GM19397 (cell line): Measurements from ENCODE around the gene KCNIP3.
"Not testable (repeated sequence)": the region's sequence is repeated elsewhere in the genome, so short reads cannot be mapped to it uniquely, and the experiment has no call there.

Source experiments
- ATAC-seq: cut with Tn5 transposase; IDR thresholded peaks from one replicate; pipeline ENCODE4 v1.9.1; 2021; ENCODE audit warnings: mild to moderate bottlenecking, moderate library complexity; ENCODE audit not compliant: unreplicated experiment

The KCNIP3 gene

DNA sequence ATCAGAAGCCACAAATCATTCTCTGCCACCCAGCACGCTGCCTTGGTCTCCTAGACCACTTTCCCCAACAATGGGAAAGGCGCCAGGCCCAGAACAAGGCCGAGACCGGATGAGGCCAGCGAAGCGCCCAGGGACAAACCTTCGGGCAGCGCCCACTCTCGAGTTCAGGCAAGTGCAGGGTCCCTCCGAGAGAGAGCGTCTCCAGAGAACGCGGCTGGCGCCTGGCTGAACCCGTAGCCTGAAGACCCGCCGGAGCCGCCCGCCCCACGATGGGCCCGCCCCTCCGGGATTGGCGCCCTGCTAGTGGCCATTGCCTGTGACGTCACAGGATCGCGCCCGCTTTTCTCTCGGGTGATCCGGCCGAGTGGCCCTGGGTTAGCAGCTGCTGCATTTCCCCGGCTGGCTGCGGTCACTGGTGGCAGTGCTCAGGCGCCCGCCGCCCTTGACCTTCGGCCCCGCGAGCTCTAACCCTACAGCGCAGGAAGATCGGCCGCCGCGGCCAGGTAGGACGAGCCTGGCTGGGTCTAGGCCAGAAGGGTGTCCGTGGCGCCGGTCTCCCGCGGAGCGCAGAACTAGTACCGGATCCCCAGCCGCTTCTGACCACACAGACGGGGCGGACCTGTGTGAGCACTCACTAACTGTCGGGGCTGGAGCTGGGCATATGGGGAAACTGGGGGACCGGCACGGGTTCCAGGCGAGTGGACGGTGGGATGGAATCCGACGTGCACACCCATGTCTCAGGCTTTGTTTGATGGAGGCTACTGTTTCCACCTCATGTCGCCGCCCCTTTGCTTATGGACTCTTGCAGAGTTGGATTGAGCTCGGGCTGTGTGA, 105.4 kb downstream of the KCNIP3 start, which contains the start of gene FAHD2A:
FAHD2A (plus strand) TSS at position 339 of the 834 bp plus-strand sequence. CDS start 2,851 bp downstream, outside the sequence.
- ATAC-seq, result peak; percentile 92

DNA sequence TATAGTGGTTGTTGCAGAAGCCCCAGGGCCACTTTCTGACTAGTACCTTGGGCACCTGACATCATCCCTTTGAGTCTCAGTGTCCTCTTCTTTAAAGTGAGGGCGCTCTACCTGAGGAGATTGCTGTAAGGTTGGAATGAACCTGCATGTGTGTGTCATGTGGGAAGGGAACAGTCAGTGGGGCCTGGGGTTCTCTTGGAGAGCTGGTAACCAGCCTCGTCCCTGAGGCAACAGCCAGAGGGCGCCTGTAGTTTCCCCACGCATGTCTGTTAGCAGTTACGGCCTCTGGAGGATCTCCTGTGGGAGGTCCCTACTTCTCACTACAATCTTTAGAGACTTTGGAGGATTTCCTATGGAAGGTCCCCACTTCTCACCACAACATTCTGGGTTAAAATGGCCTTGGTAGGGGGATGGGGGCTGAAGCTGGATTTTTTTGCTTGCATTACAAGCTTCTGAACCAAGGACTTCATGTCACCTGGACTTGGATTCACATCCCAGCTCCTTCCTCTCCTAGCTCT, 106.1 kb downstream of the KCNIP3 start:
- peak; percentile 23 for ATAC-seq

DNA sequence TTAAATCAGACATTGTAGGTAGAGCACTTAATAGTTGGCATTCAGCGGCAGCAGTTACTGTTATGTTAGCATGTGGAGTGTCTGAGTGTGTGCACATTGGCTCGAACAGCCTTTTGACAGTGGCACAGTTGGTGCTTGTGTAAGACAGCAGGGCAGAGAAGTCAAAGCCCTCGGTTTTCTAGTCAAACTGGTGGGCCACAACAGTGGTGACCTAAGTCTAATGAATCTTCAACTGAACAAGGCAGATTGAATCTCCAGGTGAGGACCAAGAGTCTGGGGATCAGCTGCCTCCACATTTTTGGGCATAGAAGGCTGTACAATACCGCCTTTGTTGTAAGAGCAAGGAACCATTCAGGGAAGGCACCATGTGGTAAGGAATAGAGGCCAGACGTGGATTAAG, 106.7 kb downstream of the KCNIP3 start:
- not testable (repeated sequence) for ATAC-seq

DNA sequence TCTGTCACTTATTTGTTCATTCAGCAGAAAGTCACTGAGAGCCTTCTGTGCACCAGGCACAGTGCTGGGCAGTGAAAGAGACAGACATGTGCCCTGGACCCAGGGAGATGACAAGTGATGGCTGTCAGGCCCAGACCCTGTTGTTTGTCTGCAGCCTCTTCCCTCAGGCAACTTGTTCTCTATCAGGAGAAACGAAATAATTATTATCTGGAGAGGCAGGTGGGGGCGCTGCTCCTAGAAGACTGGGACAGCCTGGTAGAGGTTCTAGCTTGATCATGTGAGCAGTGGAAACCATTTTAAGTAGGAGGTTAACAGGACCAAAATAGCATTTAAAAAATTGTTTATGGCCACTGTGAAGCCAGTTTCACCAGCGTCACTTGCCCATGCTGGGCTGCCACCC, 107.5 kb downstream of the KCNIP3 start:
- not testable (repeated sequence) for ATAC-seq

DNA sequence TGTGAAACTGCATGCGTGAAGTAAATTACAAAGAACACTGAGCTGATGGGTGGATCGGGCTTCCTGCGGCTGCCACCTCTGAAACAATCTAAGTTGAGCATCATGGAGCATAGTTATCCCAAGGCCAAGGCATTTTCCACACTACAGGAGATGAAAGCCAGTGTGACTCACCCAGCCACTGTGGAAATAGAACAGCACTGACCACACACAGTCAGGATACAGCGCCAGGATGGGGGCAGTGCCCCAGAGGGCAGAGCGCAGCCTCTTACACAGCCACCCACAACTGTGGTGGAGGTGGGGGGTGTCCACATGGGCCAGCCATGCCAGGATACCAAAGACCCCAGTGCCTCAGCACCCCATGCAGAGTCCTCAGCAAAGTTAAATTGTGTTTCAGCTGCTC, 114.1 kb downstream of the KCNIP3 start:
- ATAC-seq, result not testable (repeated sequence)

DNA sequence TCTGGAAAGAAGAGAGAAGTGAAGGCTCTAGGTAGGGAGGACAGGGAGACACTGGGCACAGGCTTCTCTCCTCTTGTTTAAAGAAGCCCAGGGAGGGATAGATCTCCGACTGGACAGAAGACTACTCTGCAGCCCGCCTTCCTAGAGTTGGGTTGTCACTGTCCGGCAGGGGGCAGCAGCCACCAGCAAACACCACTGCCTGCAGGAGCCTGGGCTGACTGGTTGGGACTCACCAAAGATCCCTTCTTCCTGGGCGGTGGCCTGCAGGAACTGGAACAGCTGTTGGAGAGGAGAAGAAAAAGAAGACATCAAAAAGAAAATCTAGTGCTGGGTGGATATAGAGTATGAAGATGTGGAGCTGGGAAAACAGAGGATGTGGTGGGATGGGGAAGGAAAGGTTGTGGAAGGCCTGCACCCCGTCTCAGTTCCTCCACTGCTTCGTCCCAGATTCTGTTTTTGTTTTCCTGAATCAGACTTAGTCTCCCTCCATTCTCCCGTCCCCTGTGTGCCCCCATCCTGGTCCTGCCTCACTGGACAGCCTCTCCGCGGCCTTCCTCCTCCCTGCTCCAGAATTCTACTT, 117.0 kb downstream of the KCNIP3 start:
- ATAC-seq, result peak; percentile 76

DNA sequence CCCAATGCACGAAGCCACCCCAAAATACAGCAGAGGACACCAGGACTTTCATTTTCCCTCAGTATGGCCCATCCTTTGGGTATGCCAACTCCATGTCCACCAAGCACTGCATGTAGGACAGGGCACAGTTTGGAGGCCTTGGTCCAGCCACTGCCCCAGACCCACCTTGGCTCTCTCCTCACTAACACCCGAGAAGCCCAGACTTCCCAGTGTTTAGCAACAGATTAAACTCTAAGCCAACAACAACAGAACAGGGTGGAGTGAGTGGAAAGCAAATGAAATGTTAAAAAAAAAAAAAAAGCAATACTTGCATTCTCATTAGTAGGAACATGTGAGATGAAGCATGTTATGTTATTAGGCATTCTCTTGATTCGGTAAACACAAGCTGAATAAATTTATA, 118.0 kb downstream of the KCNIP3 start:
- ATAC-seq, result not testable (repeated sequence)

DNA sequence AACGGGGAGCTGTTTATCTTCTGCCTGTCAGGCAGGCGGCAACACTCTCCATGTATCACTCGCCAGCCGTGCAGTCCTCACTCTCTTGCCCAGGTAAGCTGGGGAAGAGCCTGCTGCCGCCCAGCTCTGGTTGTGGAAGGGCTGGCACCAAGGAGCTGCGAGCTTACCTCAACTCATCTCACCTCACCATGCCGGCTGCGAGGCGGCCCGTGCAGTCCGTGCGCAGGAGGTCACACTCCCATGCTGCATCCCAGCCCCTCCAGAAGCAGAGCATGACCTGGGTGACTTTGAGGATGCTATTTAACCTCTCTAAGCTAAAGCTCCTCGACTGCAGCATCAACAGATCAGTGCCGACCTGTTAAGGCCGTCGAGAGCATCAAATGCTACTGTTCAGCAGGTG, 118.4 kb downstream of the KCNIP3 start:
- not testable (repeated sequence) for ATAC-seq

DNA sequence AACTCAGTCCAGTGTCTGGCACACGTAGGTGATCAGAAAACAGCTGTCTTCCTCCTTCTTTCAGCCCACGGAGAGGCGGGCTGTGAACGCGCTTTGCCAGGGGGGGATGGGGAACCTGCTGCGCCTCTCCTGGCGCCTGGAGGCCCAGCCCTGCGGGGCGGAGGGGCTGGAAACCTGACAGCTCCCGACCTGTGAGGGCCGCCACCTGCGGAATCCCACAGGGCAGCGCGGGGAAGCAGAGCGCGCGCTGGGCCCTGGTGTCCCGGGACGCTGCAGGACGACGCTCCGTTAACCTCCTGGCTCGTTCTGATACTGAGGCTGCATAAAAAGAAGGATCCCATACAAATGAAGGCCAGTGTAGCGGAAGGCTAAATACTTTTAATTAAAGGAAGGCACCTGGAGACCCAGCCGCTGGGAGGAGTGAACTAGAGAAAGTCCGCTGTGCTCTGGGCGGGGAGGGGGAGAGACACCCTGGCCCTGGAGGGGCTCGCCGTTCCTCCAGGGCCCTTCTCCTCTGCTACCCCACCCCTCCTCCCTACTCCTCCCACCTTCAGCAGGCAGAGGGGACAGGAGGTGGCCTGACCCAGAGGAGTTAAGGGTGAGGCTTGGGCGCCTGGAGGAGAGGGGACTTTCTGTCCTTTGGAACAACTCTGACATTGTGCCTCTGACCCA, 130.2 kb downstream of the KCNIP3 start:
- ATAC-seq, result not testable (repeated sequence)

DNA sequence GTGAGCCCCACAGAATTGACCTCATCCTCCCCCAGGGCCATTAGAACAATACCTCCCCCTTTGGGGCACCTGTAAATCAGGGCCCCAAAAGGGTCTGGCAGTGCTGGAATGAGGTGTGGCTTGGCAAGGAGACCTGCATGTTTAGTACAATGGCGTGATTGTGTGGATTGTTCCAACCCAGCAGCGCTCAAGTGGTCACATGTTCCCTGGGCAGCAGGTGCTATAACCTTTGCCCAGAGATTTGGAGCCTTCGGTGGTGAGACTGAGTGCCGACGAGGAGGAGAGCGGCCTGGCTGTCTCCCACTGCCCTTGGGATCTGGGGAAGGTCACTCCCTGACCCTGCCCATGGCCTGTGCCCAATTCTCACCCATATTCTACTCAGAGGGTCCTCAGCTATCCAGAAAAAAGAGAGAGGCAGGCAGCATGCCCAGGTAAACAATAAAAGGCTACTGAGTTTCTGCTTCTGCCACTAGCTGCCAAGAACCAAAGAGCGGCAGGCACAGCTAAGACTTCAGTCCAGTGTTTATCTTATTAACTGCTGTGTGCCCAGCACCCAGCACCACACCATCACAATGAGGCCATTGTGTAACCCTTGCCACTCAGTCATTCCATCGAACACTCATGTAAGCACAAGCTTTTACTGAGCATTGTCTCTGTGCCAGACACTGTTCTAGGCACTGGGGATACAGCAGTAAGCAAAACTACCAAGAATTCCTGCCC, 132.8 kb downstream of the KCNIP3 start:
- ATAC-seq, result not testable (repeated sequence)

DNA sequence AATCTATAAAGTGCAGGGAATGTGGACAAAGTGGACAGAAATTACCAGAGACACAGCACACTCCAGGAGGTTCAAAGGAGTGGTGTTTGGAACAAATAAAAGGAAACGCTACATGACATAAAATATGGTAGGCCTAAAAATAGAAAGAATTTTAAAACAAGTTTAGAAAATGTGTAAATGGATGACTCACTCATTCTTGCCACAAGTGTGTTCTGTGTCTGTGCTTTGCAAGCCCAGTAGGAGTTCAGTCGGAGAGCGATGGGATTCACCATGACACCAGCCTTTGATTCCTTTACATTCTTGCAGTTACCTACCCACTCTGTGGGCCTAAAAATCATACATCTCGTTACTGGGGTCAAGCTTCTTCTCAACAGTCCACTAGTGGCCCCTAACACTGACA, 136.2 kb downstream of the KCNIP3 start:
- ATAC-seq, result not testable (repeated sequence)

DNA sequence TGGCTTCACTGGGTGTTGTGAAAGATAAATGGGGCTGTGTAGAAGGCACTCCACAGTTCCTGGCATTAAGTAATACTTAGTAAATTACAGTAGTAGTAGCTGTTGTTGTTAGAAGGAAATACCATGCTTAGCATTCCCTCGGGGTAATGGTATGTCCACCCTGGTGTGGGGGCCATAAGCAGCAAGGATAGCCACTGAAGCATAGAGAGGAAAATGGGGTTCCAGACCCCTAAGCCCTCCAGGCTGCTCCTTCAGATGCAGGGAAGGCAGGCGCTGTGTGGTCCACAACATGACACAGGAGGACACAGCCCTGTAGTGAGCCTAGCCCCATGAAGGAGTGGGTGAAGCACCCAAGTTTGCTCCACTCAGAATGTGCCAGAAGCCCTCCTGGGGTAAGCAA, 136.8 kb downstream of the KCNIP3 start:
- not testable (repeated sequence) for ATAC-seq

DNA sequence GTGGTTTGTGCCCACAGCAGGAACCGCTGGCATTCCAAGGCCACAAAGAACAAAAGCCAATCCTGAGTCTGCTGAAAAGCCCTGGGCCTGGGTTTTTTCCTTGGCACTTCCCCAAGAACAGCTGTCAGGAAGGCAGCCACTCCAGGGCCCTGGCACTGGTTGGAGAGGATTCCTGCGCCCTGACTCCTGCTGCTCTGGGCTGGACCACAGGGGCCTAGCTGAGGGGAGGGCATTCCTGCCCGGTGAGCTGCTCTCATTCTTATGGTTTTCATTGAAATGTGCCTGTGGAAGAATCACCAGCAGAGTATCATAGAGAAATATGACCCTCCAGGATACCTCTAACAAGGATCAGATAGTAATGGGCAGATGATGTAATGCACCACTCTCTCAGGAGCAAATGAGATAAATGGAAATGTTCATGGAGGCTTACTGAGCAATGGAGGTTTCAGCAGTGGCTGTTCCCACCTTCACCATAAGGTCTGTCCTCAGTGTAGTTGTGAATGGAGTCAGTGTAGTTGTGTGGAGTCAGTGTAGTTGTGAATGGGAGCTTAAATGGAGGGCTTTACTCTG, 137.4 kb downstream of the KCNIP3 start:
- ATAC-seq, result not testable (repeated sequence)

DNA sequence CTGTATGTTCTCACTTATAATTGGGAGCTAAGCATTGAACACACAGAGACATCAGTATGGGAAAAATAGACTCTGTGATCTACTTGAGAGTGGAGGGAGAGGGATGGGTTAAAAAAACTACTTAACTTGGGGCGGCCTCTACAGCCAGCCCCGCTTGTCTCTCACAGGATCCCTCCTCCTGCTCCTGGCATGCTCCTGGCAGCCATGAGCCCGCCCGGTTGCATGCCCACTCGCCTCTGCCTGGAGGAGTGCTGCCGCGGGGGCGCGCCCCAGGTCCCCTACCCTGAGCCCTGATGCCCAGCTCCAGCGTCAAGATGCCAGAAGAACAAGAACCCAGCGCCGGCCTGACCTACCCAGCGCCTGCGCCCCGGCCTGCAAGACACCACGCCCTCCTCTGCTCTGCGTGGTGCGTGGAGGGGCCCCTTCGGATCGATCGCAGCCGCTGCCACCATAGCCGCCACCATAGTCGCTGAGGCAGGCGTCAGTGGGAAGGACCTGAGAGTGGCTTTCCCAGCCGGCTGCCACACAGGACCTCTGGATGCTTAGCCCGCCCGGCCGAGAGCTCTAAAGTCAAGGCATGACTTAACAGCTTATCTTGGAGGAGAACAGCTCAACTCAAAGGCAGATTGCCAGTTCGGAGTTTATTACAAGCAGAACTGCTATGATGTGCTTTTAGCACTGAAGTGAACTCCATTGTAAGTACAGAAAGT, 138.2 kb downstream of the KCNIP3 start:
- ATAC-seq, result not testable (repeated sequence)
